ENCODE measurements around the gene SVIL. TPM values are rescaled to one million over a fixed set of nuclear protein-coding genes. Genes with fewer than 3 reads are reported as not detected.
A peak's percentile ranks its signal among the peaks of the same experiment; 100 is the strongest.

Gene SVIL
- total RNA-seq, 1 experiment from 2014 or later = 15.3 TPM

- Histone ChIP-seq H4K20me1 (ENCODE audit: control insufficient read depth, insufficient read depth, insufficient read length) (no peaks in the 10 kb centered on the region), H2AK5ac (ENCODE audit: insufficient read length, low read length) (no peak overlapping the region), H3K27me3 (ENCODE audit: insufficient read depth, low read length) (no peaks in the 10 kb centered on the region), H4K91ac (ENCODE audit: insufficient read length, low read depth, low read length) (no peak overlapping the region), H2BK120ac (ENCODE audit: low read depth, low read length, poor library complexity, severe bottlenecking) (no peak overlapping the region), H3K23me2 (ENCODE audit: insufficient read length, low read depth, low read length, poor library complexity, severe bottlenecking) (no peaks in the 10 kb centered on the region), H3K4me2 (ENCODE audit: insufficient read depth, insufficient read length, low read length) (no peak overlapping the region), H2AFZ (ENCODE audit: low read length) (no peak overlapping the region), H3K9me3 (ENCODE audit: control insufficient read depth, low read depth, low read length) (no peaks in the 10 kb centered on the region), H3K9ac (ENCODE audit: extremely low read depth, insufficient read length, low read length) (no peak overlapping the region), H3K27ac (ENCODE audit: insufficient read length, low read depth, low read length) (no peak overlapping the region), H3K18ac (ENCODE audit: insufficient read length, low read depth, low read length) (no peak overlapping the region), H4K5ac (ENCODE audit: insufficient read length, low read depth, low read length) (no peak overlapping the region), H2BK20ac (ENCODE audit: low read depth, low read length, poor library complexity, severe bottlenecking) (no peak overlapping the region), H3K56ac (ENCODE audit: insufficient read length, low read depth, low read length) (no peak overlapping the region), H3K14ac (ENCODE audit: insufficient read depth, low read length) (no peak overlapping the region), H3K79me2 (ENCODE audit: insufficient read depth, low read length) (no peaks in the 10 kb centered on the region), H2BK12ac (ENCODE audit: insufficient read length, low read depth, low read length) (no peak overlapping the region), H3K23ac (ENCODE audit: insufficient read length, low read depth, low read length) (no peak overlapping the region), H4K8ac (replicated peaks; ENCODE audit: insufficient read length, low read depth, low read length) (no peak overlapping the region), H3K4ac (ENCODE audit: low read depth, low read length) (no peak overlapping the region), H3K4me1 (ENCODE audit: insufficient read depth, low read length) (peaks cover 3% of the 10 kb centered on the region; the same call in 1 of the 2 replicates), H3T11ph (ENCODE audit: low read length) (no peak overlapping the region), H3K79me1 (ENCODE audit: insufficient read depth, low read depth, low read length, poor library complexity, severe bottlenecking) (no peaks in the 10 kb centered on the region), H2BK5ac (ENCODE audit: insufficient read length, low read length) (no peak overlapping the region), H2BK15ac (ENCODE audit: low read depth, low read length) (no peak overlapping the region)
- WGBS (ENCODE audit: extremely low coverage, insufficient read length, low lambda C conversion rate) = no CpG with 5 or more reads among the region's 7 CpGs
- Mint-ChIP-seq H3K36me3 (ENCODE audit: insufficient read depth in 1 of 3, low read depth in 3 of 3) (no peaks in the 10 kb centered on the region), H3K4me3 (no peak overlapping the region), H3K27me3 (ENCODE audit: low read depth) (no peaks in the 10 kb centered on the region), H3K9me3 (no peaks in the 10 kb centered on the region), H3K27ac (no peak overlapping the region; a peak in 1 of 7 replicates), H3K4me1 (peaks cover 41 to 45% of the 10 kb centered on the region in 2 experiments)
- TF ChIP-seq CTCF (conservative IDR thresholded peaks at IDR 0.05) = 0 out of 3 replicates have a peak, but pooled peaks have one; percentile 13
- no peak for DNase-seq
Observed at GRCh38 chr10:29535778-29536453, 98.9 kb downstream of the SVIL start.
